ENCODE data around the gene DAG1.

DAG1 gene

DNA sequence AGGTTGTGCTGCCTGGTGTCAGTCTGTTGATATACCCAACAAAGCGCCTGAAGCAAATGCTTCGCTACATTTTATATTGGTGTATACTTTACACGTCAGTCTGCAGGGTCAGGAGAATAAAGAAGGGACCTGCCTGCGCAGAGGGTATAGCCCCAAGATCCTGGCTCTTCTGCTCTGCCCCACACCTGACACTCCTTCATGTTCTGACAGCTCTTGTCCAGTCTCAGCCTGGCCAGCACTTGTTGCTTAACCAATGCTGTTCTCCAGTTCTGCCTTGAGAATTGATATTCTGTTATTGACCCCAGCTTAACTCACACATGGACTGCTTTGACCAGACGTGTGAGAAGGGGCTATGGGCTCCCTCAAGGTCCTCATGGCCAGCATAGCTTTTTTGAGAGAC lies 48.4 kb downstream of the DAG1 start:
- Histone ChIP-seq H3K9me3 (ENCODE audit: control insufficient read depth, low read length) (no peaks in the 10 kb centered on the region), H3K4me3 (ENCODE audit: low read length) (no peak overlapping the region), H3K36me3 (ENCODE audit: control insufficient read depth, insufficient read depth, low read length, severe bottlenecking) (peaks cover 27% of the 10 kb centered on the region), H3K27me3 (replicated peaks; ENCODE audit: control insufficient read depth, insufficient read depth, low read length) (no peaks in the 10 kb centered on the region), H3K4me1 (ENCODE audit: control insufficient read depth, insufficient read depth, low read length) (no peaks in the 10 kb centered on the region), H3K9ac (ENCODE audit: low read length) (no peak overlapping the region)
- DNase-seq (ENCODE audit: low read depth): no peak

DNA sequence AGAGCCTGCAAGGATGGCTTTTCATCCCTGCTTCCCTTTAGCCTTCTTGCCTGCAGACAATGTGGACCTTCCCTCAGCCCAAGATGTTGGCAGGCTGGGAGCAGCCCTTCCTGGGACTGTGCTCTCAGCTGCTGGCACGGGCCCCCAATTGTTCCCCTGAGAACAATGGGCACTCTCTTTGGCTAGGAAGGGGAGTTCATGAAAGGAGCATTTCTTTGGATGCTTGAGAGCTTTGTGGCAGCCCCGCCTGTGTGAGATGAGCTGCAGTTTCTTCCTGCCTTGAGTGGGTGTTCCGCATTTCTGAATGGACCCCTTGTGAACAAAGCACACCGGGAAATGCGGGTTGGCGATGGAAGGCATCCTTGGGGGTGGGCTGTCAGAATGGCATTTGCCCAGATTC lies 49.2 kb downstream of the DAG1 start:
- Histone ChIP-seq H3K36me3 (ENCODE audit: control insufficient read depth, insufficient read depth, low read length, severe bottlenecking) (peaks cover 19% of the 10 kb centered on the region), H3K4me1 (ENCODE audit: control insufficient read depth, insufficient read depth, low read length) (peaks cover 3% of the 10 kb centered on the region), H3K27me3 (replicated peaks; ENCODE audit: control insufficient read depth, insufficient read depth, low read length) (no peaks in the 10 kb centered on the region), H3K9me3 (ENCODE audit: control insufficient read depth, low read length) (no peaks in the 10 kb centered on the region), H3K4me3 (ENCODE audit: low read length) (no peak overlapping the region), H3K9ac (ENCODE audit: low read length) (no peak overlapping the region)
- no peak for DNase-seq (ENCODE audit: low read depth)

DNA sequence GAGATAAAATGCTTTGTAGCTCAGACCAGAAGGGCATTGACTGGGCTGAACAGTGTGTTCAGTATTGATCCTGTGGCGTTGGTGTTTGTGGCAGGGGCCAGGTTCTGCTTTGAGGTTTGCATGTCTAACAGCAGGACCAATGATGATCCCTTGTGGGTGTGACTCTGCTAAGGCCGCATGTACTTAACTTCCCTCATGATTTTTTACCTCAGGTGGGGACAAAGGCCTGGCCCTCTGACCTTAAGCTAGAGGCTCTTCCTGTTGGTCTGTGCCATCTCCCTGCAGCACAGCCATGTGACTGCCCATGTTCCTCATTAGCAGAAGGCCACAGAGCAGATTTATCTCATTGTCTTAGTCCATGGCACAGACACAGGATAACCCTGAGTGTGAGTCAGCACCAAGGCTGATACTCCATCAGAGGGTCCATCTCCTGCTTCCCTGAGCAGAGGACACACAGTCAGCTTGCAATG lies 49.9 kb downstream of the DAG1 start:
- DNase-seq (ENCODE audit: low read depth): no peak

DNA sequence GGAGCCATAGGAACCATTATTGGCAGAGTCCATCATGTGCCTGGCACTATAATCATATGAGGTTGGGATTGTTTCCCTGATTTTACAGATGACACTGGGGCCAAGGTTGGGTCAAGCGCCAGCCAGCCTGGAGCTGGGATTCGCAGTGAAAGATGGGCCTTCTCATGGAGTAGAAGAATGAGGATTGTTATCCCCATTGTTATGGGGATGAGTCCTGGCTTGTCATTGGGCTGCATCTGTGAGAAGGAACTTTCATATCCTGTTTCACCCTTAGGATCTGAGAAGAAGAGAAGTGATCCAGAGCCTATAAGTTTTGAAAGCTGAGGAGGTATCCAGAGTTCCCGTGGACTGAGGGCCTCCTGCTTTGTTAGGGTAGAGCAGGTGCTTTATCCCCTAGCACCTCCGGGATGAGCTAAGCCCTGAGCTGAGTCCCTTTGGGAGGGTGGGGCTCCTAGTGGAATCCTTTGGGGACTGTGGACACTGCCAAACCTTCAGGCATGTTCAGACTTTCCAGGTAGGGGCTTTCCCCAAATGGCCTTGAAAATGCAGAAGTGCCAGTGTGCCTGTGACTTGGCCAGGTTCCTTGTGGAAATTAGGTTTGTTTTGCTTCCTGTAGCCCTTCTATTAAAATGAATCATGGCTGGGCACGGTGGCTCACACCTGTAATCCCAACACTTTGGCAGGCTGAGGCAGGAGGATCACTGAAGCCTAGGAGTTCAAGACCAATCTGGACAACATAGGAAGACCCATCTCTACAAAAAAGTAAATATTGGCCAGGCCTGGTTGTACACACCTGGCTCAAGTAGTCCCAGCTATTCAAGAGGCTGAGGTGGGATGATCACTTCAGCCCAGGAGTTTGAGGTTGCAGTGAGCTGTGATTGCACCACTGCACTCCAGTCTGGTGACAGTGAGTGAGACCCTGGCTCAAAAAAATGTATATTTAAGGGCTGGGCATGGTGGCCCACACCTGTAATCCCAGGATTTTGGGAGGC lies 54.0 kb downstream of the DAG1 start:
- H3K27me3 ChIP-seq (replicated peaks; ENCODE audit: control insufficient read depth, insufficient read depth, low read length): no peaks in the 10 kb centered on the region
- peaks cover 4% of the 10 kb centered on the region for H3K36me3 ChIP-seq (ENCODE audit: control insufficient read depth, insufficient read depth, low read length, severe bottlenecking)
- no peak overlapping the region for H3K4me3 ChIP-seq (ENCODE audit: low read length)
- H3K4me1 ChIP-seq (ENCODE audit: control insufficient read depth, insufficient read depth, low read length): peaks cover 3% of the 10 kb centered on the region
- no peak for DNase-seq (ENCODE audit: low read depth)
- no peak overlapping the region for H3K9ac ChIP-seq (ENCODE audit: low read length)
- H3K9me3 ChIP-seq (ENCODE audit: control insufficient read depth, low read length): no peaks in the 10 kb centered on the region

More for the DNA sequence above, 49.9 kb downstream of the DAG1 start:
- Histone ChIP-seq H3K36me3 (ENCODE audit: control insufficient read depth, insufficient read depth, low read length, severe bottlenecking) (peaks cover 19% of the 10 kb centered on the region), H3K4me1 (ENCODE audit: control insufficient read depth, insufficient read depth, low read length) (peaks cover 3% of the 10 kb centered on the region), H3K9ac (ENCODE audit: low read length) (no peak overlapping the region), H3K27me3 (replicated peaks; ENCODE audit: control insufficient read depth, insufficient read depth, low read length) (no peaks in the 10 kb centered on the region), H3K4me3 (ENCODE audit: low read length) (no peak overlapping the region), H3K9me3 (ENCODE audit: control insufficient read depth, low read length) (no peaks in the 10 kb centered on the region)

DNA sequence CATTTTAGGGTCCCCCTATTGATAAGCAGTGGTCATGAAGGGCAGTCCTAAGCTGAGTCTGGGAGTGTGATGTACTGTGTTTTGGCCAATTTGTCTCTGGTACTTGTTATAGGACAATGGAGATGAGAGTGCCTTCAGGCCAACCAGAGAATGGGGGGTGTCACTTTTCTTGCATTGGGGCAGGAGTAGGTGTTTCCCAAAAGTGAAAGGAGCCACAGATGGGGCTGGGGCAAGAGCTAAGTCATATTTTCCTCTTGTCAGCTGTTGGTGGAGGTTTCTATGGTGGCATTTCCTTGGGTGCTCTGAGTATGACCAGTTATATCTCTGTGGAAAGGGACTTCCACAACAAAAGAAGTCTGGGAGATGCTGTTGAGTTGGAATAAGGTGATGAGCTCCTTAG lies 59.5 kb downstream of the DAG1 start:
- no peaks in the 10 kb centered on the region for H3K9me3 ChIP-seq (ENCODE audit: control insufficient read depth, low read length)
- no peak for DNase-seq (ENCODE audit: low read depth)
- H3K9ac ChIP-seq (ENCODE audit: low read length): no peak overlapping the region
- H3K4me3 ChIP-seq (ENCODE audit: low read length): no peak overlapping the region
- H3K36me3 ChIP-seq (ENCODE audit: control insufficient read depth, insufficient read depth, low read length, severe bottlenecking): peaks cover 28% of the 10 kb centered on the region
- H3K4me1 ChIP-seq (ENCODE audit: control insufficient read depth, insufficient read depth, low read length): peaks cover 8% of the 10 kb centered on the region
- H3K27me3 ChIP-seq (replicated peaks; ENCODE audit: control insufficient read depth, insufficient read depth, low read length): no peaks in the 10 kb centered on the region

DNA sequence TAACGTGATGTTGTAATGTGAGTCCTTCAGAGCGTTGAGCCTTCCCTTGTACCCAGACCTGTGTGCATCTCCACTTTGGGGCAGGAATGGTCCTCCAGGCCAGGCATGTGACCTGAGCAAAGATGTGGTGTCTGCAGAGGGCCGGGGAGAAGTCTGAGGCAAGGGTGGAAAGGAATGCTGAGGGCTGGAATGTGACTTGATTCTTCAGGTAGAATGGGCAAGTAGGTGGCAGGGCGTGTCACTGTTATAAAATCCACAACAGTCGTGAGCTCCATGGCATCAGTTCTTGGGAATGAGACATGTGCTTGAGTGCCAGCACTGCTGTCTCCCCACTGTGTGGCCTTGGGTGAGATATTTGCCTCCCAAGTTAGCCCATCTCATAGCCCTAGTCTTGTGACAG lies 60.2 kb downstream of the DAG1 start:
- no peak for DNase-seq (ENCODE audit: low read depth)
- peaks cover 28% of the 10 kb centered on the region for H3K36me3 ChIP-seq (ENCODE audit: control insufficient read depth, insufficient read depth, low read length, severe bottlenecking)
- peaks cover 12% of the 10 kb centered on the region for H3K4me1 ChIP-seq (ENCODE audit: control insufficient read depth, insufficient read depth, low read length)
- H3K4me3 ChIP-seq (ENCODE audit: low read length): no peak overlapping the region
- no peak overlapping the region for H3K9ac ChIP-seq (ENCODE audit: low read length)
- H3K9me3 ChIP-seq (ENCODE audit: control insufficient read depth, low read length): no peaks in the 10 kb centered on the region
- H3K27me3 ChIP-seq (replicated peaks; ENCODE audit: control insufficient read depth, insufficient read depth, low read length): no peaks in the 10 kb centered on the region

DNA sequence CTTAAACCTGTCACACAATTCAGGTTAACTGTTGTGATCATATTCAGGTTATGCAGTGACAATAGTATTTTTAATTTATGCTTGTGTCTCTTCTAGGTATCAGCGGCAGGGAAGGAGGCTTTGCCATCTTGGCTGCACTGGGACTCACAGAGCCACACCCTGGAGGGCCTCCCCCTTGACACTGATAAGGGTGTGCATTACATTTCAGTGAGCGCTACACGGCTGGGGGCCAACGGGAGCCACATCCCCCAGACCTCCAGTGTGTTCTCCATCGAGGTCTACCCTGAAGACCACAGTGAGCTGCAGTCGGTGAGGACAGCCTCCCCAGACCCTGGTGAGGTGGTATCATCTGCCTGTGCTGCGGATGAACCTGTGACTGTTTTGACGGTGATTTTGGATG lies 60.6 kb downstream of the DAG1 start:
- H3K9me3 ChIP-seq (ENCODE audit: control insufficient read depth, low read length): no peaks in the 10 kb centered on the region
- H3K27me3 ChIP-seq (replicated peaks; ENCODE audit: control insufficient read depth, insufficient read depth, low read length): no peaks in the 10 kb centered on the region
- H3K9ac ChIP-seq (ENCODE audit: low read length): no peak overlapping the region
- no peak for DNase-seq (ENCODE audit: low read depth)
- no peak overlapping the region for H3K4me3 ChIP-seq (ENCODE audit: low read length)
- H3K36me3 ChIP-seq (ENCODE audit: control insufficient read depth, insufficient read depth, low read length, severe bottlenecking): peaks cover 28% of the 10 kb centered on the region
- peaks cover 13% of the 10 kb centered on the region for H3K4me1 ChIP-seq (ENCODE audit: control insufficient read depth, insufficient read depth, low read length)

DNA sequence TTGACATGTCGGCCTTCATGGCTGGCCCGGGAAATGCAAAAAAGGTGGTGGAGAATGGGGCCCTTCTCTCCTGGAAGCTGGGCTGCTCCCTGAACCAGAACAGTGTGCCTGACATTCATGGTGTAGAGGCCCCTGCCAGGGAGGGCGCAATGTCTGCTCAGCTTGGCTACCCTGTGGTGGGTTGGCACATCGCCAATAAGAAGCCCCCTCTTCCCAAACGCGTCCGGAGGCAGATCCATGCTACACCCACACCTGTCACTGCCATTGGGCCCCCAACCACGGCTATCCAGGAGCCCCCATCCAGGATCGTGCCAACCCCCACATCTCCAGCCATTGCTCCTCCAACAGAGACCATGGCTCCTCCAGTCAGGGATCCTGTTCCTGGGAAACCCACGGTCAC lies 61.2 kb downstream of the DAG1 start:
- H3K4me1 ChIP-seq (ENCODE audit: control insufficient read depth, insufficient read depth, low read length): peaks cover 18% of the 10 kb centered on the region
- H3K9ac ChIP-seq (ENCODE audit: low read length): no peak overlapping the region
- H3K36me3 ChIP-seq (ENCODE audit: control insufficient read depth, insufficient read depth, low read length, severe bottlenecking): peaks cover 28% of the 10 kb centered on the region
- H3K9me3 ChIP-seq (ENCODE audit: control insufficient read depth, low read length): no peaks in the 10 kb centered on the region
- no peak overlapping the region for H3K4me3 ChIP-seq (ENCODE audit: low read length)
- DNase-seq (ENCODE audit: low read depth): no peak
- no peaks in the 10 kb centered on the region for H3K27me3 ChIP-seq (replicated peaks; ENCODE audit: control insufficient read depth, insufficient read depth, low read length)

DNA sequence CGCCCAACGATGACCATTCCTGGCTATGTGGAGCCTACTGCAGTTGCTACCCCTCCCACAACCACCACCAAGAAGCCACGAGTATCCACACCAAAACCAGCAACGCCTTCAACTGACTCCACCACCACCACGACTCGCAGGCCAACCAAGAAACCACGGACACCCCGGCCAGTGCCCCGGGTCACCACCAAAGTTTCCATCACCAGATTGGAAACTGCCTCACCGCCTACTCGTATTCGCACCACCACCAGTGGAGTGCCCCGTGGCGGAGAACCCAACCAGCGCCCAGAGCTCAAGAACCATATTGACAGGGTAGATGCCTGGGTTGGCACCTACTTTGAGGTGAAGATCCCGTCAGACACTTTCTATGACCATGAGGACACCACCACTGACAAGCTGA lies 61.6 kb downstream of the DAG1 start:
- Histone ChIP-seq H3K36me3 (ENCODE audit: control insufficient read depth, insufficient read depth, low read length, severe bottlenecking) (peaks cover 28% of the 10 kb centered on the region), H3K4me3 (ENCODE audit: low read length) (no peak overlapping the region), H3K9me3 (ENCODE audit: control insufficient read depth, low read length) (no peaks in the 10 kb centered on the region), H3K27me3 (replicated peaks; ENCODE audit: control insufficient read depth, insufficient read depth, low read length) (no peaks in the 10 kb centered on the region), H3K9ac (ENCODE audit: low read length) (no peak overlapping the region), H3K4me1 (ENCODE audit: control insufficient read depth, insufficient read depth, low read length) (peaks cover 23% of the 10 kb centered on the region)
- no peak for DNase-seq (ENCODE audit: low read depth)

DNA sequence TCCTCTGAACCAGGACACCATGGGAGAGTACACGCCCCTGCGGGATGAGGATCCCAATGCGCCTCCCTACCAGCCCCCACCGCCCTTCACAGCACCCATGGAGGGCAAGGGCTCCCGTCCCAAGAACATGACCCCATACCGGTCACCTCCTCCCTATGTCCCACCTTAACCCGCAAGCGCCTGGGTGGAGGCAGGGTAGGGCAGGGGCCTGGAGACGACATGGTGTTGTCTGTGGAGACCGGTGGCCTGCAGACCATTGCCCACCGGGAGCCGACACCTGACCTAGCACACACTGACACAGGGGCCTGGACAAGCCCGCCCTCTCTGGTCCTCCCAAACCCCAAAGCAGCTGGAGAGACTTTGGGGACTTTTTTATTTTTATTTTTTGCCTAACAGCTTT lies 63.0 kb downstream of the DAG1 start:
- Histone ChIP-seq H3K4me3 (ENCODE audit: low read length) (no peak overlapping the region), H3K9ac (ENCODE audit: low read length) (no peak overlapping the region), H3K36me3 (ENCODE audit: control insufficient read depth, insufficient read depth, low read length, severe bottlenecking) (peaks cover 28% of the 10 kb centered on the region), H3K27me3 (replicated peaks; ENCODE audit: control insufficient read depth, insufficient read depth, low read length) (no peaks in the 10 kb centered on the region), H3K4me1 (ENCODE audit: control insufficient read depth, insufficient read depth, low read length) (peaks cover 26% of the 10 kb centered on the region), H3K9me3 (ENCODE audit: control insufficient read depth, low read length) (no peaks in the 10 kb centered on the region)
- no peak for DNase-seq (ENCODE audit: low read depth)

DNA sequence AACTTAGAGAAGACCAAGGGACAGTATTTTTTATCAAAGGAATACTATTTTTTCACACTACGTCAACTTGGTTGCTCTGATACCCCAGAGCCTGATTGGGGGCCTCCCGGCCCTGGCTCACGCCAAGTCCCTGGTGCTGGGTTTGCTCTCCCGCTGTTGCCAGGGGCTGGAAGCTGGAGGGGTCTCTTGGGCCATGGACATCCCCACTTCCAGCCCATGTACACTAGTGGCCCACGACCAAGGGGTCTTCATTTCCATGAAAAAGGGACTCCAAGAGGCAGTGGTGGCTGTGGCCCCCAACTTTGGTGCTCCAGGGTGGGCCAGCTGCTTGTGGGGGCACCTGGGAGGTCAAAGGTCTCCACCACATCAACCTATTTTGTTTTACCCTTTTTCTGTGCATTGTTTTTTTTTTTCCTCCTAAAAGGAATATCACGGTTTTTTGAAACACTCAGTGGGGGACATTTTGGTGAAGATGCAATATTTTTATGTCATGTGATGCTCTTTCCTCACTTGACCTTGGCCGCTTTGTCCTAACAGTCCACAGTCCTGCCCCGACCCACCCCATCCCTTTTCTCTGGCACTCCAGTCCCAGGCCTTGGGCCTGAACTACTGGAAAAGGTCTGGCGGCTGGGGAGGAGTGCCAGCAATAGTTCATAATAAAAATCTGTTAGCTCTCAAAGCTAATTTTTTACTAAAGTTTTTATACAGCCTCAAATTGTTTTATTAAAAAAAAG lies 63.9 kb downstream of the DAG1 start:
- Histone ChIP-seq H3K27me3 (replicated peaks; ENCODE audit: control insufficient read depth, insufficient read depth, low read length) (no peaks in the 10 kb centered on the region), H3K36me3 (ENCODE audit: control insufficient read depth, insufficient read depth, low read length, severe bottlenecking) (peaks cover 28% of the 10 kb centered on the region)
- no peak for DNase-seq (ENCODE audit: low read depth)

More for the DNA sequence above, 63.9 kb downstream of the DAG1 start:
- no peak overlapping the region for H3K4me3 ChIP-seq (ENCODE audit: low read length)
- peak overlapping the region; percentile 66 for H3K9ac ChIP-seq (ENCODE audit: low read length)
- no peaks in the 10 kb centered on the region for H3K9me3 ChIP-seq (ENCODE audit: control insufficient read depth, low read length)
- peaks cover 26% of the 10 kb centered on the region for H3K4me1 ChIP-seq (ENCODE audit: control insufficient read depth, insufficient read depth, low read length)
